NCI-H510A (cell line): ENCODE measurements around the gene SLC41A1.

Source experiments
- DNase-seq: peaks from one replicate; lab custom pipeline; 2025; lab: John Stamatoyannopoulos, UW

SLC41A1 gene

DNA sequence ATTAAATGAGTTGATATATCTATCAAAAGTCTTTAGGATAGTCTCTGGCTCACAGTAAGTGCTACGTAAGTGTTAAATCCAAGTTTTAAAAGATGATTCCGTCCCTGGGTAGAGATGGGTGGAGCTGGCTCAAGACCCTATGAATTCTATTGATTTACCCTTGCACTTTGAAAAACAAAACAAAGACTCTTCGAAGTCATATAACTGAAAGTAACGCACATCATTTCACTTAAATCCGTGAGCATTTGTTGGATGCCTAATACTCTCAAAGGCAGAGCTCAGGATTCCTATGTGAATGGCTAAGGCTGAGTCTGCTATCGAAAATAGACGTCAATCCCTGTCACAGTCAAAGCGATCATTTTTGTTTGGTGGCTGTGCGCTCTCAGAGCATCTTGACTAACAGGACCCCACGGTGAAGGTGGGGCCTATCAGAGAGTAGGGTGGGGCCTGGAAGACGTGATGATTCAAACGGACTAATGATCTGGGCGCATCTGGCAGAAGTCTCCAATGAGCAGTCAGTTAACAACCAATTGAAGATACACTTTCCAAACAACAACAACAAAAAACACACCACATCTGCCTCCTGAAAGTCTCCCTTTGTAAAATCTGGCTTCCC, 61.9 kb downstream of the SLC41A1 start:
- DNase-seq: peak; percentile 15

DNA sequence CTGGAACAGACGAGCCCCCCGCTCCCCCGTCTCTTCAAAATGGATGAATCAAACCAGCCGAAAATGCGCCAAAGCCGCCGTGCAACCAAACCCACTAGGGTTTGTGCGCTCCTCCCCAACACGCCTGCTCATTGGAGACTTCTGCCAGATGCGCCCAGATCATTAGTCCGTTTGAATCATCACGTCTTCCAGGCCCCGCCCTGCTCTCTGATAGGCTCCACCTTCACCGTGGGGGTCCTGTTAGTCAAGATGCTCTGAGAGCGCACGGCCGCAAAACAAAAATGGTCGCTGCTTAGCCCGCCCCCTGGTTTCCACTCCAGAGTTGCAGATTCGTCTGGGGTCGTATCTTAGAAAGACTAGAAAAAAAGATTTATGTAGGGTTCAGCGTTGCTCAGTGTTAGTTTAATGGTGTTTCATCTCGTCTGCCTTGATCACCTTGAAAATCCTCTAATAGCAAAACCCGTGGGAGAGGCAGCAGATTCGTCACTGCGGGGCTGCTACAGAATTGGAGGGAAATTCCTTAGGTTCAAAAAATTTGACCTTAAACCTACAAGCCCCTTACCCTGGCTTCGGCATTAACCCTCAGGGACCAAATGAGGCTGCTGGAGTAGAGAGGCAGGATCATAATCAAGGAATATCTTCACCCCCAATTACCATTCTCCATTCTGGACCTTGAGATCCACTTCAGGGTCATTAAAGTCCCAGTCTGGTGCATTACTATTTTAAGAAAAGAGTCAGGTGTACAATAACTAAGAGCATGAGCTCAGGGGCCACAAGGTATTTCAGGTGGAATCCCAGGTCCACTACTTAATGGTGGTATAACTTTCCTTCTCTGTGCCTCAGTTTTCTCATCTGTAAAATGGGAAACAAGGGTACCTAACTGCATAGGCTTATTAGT, 62.6 kb downstream of the SLC41A1 start, which contains the start of gene NUCKS1:
TSS of gene NUCKS1 (minus strand) at position 45 of the 898 bp plus-strand sequence. CDS start 209 bp downstream, outside the sequence.
- peak; percentile 97 for DNase-seq

DNA sequence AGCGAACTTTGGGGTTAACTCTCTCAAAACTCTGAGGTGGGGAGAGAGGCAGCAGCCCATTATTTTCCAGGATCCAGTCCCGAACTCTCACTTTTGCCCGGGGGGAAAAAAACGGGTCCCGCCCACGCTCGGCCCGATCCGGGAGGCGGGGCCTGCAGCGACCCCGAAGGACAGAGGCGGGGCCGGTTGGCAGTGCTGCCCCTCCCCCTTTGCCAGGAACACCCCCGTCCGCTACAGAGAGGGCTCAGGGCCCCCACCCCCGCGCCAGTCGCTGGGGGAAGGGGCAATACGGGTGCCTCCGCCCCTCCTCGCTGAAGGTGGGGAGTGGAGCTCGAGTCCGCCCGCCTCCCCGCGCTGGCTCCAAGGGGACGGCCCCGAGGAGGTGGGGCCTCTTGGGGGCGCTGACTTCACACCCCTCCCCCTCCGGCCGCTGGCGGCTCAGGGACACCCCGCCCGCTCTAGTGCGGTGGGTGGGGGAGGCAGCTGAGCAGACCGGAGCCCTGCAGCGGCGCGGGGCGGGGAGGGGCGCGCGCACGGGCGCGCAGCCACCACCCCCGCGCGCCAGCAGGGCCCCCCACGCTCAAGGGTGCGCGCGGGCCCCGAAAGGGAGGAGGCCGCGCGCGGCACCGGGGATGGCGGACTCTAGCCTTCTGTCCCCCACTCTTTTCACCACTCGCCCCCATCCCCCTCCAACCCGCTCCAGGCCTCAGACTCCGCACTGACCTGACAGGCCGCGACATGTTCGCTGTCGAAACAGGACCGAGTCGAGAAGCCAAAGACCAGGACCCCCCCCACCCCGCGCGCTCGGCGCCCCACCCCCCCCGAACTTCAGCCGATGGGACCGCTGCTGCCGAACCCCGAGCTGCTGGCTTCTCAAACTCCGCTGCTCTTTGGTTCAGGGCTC, 63.5 kb downstream of the SLC41A1 start:
- peak; percentile 91 for DNase-seq

DNA sequence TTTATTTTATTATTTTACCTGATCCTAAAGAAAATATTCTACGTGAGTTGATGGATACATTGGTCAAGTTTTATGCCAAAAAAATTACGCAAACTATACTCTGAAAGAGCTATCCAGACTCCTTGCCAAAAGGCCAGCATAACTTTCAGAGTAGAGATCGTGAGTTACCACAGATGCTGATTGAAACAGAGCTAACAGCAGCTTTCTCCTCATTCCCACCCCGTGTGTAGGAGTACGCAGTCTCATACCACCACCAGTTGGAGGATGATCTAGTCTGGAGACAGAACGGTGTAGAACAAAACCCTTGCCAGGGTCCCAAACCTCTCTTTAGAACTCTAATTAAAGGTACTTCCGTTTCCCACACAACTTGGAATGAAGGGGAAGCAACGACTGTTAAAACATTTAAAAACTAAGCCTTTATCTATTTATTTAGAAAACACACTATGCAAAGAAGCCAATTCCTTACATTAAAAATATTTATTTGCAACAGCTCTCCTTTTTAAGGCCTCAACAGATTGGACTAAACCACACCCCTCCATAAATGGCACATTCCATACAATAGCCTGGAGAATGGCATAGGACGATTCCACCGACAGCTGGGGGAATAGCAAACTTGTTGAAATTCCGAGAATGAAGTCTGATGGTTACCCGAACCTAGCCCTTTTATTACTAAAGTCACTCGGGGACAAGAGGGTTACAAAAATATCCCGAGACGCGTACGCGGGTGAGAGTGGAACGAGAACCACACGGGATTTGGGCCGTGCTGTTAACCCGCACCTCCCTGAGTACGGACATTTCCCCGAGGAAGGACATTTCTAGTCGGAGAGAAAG, 64.4 kb downstream of the SLC41A1 start:
- no peak for DNase-seq

DNA sequence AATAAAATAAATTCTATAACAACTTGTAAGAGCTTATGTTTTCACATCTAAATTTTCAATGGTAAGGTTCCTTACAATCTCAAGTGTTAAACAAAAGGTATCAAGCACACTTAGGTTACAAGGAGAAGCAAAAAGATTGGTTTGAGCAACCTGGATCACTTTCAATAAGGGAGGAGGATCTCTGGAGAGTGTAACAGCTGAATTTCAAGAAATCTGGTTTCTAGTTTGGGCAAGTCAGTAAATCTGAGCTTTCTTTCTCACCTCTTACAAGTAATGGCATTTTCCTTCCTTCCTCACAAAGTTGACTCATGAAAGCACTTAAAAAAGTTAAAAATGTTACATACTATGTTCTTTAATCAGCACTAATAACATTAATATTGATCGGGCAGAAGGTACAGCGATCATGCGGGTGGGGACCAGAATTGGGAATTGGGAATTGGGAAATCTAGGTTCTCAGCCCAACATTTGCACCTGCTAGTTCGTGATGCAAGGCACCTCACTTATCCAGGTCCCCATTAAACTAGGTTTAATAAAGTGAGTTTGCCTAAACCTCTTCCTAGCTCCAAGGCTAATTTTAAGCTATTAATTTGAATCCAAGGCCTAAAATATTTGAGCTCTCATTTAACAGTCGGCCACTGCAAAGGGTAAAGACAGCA, 66.1 kb downstream of the SLC41A1 start:
- DNase-seq: no peak

DNA sequence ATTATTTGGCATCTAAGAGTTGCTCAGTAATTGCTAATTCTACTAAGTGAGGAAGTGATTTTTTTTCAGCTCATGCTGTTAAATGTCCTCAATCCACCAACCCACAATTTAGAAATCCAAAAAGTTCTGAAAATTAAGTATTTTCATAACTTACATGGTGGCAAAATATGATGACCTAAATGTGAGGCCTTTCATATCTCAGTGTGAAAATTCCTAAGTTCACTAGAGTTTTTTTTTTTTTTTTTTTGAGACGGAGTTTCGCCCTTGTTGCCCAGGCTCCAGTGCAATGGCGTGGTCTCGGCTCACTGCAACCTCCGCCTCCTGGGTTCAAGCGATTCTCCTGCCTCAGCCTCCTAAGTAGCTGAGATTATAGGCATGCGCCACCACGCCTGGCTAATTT, 68.6 kb downstream of the SLC41A1 start:
- DNase-seq: no peak

DNA sequence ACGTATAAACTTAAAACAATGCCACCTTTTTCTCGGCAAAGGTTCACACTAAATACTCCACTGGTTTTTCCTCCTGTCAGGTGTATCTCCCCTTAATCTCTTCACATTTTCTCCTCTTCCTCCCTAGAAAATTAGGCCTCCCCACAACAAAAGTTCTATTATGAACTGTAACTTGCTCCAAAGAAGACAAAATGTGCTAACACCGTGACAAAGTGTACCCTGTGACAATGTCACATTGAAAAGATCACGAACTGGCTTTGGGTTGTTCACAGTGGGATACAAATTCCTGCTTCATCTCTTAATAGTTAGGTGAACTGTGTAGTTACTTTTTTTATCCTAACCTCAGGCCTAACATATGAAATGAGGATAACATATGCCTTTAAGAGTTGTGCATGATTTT, 69.0 kb downstream of the SLC41A1 start:
- no peak for DNase-seq

DNA sequence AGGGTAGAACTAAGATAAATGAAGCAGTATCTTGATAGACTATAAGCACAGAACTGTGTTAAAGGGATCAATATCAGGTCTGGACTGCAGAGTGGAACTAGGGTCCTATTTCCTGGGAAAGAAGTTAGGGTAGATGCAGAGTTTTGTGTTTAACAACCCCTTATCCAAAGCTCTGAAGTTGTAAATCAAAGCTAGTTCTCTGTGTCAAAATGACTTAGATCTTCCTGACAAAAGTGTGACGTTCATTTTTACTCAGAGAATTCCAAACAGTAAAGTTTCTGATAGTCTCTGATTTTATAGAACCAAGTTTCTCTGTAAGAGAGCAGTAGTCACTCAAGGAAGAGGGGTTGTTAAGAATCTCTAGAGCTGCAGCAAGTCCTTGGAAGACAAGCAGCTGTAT, 71.3 kb downstream of the SLC41A1 start:
- no peak for DNase-seq

DNA sequence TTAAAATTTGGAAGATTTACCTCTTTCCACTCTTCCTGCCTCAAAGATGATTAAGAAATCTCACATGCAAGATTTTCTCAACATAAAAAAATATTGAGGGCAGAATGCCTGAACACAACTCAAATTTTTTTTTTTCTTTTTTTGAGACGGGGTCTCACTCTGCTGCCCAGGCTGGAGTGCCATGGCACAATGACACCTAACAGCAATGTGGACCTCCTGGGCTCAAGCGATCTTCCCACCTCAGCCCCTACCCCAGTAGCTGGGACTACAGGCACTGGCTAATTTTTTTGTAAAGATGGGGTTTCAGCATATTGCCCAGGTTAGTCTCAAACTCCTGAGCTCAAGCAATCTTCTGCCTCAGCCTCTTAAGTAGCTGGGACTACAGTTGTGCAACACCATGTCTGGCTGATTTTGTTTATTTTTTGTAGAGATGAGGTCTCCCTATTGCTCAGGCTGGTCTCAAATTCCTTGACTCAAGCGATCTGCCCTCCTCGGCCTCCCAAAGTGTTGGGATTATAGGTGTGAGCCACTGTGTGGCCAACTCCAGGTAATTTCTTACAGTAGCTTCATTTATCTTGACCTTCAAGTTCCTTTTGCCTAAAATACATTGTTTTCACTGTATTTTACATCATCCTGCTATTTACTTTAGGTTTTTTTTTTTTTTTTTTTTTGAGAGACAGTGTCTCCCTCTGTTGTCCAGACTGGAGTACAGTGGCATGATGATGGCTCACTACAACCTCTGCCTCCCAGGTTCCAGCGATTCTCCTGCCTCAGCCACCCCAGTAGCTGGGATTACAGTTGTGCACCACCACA, 73.4 kb downstream of the SLC41A1 start:
- no peak for DNase-seq
